HG03097 (cell line): ENCODE data around the gene FGFR3.

Source experiments
- ATAC-seq: cut with Tn5 transposase; IDR thresholded peaks from one replicate; pipeline ENCODE4 v1.9.1; 2021; ENCODE audit not compliant: unreplicated experiment, low FRiP score

FGFR3 gene

DNA sequence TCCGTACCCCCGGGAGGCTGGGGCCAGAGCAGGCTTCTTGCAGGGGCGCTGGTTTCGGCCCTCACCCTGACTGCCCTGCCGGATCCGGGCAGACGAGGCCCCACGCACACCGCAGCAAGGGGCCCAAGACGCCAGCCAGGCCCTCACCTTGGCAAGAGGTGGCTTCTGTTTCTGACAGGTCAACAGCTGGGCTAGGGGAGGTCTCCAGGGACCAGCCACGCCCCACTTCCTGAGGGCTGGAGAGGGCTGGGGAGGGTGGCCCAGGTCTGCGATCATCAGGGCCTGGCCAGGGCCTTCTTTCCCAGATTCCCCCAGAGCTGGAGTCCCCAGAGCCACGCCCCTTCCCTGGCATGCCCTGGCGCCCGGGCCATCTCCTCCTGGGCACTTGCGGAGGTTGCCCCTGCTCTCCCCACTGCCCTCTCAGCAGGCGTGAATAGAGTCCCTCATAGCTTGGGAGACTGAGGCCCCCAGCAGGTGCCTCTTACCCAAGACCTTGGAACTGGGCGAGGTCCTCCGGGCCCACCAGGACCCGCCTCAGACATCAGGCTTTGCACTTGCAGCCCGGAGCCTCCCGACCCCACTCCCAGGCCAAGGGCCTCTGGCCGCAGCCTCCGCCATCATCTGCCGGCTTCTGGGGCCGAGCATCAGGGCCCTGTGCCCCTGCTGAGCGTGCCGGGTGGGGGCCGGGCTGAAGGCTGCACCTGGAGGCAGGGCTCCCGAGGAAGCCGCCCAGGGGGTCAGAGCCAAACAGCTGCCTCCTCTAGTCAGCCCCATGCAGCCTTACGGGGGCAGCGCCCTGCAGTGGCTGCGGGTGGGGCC is 6.3 kb upstream of the FGFR3 start:
- ATAC-seq: no peak

DNA sequence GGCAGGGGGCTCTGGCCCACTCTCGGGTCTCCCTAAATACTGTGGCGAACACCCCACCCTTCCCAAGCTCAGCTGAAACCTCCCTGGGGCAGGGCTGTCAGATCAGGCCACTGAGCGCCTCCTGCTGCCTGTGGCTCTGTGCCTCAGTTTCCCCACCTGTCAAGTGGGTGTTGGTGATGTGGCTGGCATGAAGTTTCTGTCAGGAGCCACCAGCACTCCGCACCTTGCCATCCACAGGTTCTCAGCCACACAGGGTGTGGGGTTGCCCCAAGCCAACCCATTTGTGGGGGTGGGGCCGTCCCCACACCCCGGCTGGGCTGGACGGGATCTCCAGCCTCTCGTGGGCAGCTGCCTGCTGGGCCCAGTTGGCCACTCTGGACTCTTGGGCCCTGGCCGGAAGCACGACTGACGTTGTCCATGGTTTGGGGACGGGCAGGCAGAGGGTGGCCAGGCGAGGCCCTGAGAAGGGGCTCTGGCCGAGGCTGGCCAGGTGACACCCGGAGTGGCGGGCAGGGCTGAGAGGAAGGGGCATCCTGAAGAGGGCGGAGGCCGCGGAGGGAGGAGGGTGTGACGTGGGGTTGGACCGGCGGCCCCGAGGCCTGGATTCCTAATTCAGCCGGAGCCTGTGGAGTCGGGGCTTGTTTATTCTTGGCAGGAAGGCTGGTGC is 5.5 kb upstream of the FGFR3 start:
- ATAC-seq: no peak

DNA sequence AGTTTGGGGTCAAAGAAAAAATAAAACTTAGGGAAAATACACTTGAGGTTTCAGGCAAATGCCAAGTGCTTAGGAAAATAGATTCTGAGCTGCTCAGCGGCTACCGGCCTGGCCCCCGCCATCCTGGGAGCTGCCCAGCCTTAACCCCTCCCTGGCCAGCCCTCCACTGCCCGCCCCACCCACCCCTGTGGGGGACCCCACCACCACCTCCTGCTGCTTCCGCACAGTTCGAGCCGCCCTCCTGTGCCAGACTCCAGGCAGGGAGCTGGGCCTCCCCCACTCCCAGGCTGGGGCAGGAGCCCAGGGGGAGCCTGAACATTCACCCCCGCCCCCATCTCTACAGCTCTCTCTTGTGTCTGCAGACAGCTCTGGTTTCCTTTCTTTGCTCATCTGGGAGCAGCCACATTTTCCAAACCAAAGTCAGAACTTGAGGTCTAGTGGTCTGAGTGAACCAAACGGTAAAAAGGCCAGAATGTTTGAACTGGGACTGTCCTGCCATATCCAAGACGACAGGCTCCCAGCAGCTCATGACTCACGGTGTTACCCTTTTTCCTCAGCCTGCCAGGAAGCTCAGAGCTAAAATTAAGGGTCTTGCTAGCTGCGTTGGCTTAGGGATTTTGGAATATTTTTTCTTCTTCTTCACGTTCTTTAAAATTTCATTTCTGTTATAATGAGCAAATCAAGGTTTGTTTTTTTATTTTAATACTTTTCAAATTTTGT is 4.7 kb upstream of the FGFR3 start:
- ATAC-seq: no peak

DNA sequence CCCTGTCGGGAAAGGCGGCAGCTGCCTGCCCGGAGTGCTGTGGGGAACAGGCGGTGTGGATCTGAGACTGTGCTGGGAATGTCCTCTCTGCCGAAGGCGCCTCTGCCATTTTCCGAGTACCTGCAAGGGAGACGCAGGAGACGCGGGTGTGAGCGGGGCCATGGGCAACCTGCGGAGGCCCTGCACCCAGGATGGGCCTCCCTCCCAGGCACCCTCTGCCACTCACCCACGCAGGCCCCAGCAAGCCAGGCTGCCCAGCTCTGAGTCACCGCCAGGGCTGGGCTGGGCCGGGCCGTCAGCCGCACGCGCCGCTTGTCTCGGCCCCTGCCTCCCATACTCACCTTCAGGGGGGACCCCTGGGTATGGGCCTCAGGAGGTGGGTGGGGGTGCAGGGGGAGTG is 3.5 kb upstream of the FGFR3 start:
- no peak for ATAC-seq

DNA sequence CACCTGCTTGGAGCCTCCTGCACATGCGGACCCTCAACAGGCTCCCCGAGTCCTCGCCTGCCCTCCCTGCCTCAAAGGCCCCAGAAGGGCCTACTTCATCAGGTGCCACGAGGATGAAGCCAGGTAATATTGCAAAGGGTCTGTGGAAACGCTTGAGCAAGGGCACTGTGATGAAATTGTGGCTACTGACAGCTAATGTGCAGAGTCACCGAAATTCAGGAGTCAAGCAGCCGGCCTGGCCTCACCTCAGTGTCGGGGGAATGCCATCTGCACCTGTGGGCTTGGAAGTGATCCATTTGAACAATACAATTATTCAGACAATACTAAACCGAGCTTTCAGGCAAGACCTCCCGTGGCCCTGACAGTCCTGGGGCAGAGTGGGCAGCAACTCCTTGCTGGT is 3.1 kb upstream of the FGFR3 start:
- ATAC-seq: no peak

DNA sequence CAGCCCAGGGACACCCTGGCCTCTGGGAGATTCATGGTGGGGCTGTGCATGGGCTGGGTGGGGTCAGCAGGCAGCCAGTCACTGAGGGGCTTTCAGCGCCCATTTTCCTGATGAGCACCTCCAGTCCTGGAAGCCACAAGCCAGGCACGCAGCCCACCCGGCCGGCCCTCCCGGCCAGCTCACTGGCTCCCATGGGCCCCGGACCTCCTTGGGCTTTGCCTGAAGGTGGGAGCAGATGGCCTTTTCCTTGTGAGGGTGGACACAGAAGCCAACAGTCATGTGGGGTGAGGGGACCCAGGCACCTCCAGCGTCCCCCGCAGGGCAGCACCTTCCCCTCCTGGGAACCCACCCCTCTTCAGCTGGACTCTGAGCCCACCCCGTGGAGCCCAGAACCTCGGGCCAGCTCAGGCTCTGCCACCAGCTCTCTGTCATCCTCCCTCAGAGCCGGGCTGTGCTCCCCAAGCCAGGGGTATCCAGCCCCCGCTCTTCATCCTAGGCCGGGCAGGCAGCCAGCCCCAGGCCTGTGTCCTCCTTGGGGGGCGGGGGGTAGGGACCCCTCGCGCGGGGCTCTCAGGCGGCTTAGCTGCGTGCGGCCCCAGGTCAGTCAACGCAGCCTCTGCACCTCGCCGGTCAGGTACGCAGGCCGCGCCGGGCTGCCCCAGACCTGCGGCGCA is 798 bp upstream of the FGFR3 start:
- ATAC-seq: no peak

DNA sequence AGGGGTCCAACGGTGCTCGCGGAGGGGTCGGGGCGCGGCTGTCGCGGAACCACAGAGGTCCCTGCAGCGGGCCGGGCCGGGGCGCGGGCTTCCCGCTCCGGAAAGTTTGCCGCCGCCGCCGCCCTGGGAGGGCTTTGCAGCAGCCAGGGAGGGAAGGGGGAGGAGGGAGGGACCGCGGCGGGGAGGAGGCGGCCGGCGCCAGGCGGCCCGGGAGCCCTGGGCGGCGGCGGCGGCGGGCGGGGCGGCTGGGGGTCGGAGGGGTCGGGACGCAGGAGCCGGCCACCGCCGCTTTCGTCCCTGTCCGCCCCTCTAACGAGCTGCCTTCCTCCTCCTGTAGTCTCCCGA is 375 bp downstream of the FGFR3 start:
- no peak for ATAC-seq

DNA sequence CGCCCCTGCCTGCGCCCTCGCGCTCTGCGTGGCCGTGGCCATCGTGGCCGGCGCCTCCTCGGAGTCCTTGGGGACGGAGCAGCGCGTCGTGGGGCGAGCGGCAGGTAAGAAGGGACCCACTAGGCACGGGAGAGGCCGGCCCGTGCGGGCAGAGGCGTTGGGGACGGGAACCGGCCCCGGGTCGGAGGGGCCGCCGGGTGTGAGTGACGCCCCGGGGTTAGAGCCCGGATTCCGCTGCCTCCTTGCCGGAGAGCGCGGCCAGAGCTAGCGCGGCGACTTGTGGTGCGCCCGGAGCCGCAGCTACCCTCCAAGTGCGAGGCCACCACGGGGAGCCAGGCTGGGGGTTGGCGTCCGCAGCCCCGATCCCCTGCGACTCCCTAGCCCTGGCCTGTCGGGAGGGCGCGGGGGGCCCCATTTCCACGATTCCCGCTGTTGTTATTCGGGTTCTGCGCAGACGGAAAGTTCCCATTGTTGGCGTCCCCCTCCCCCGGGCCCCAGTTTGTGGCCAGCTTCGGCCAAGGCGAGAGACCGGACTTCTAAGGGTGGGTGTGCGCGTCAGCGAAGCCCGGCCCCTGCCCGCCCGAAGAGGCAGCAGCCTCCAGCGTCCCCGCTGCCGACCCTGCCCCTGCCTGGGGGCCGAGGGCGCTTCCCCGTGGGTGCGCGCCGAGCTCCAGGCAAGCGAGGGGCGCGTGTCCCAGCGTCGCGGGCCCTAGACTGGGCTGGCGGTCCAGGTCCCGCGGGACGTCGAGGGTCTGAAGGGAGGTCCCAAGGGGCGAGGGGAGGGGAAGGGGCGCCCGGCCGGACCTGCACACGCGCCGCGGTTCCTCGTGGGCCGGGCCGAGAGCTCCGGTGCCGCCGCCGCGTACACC is 1.1 kb downstream of the FGFR3 start:
- no peak for ATAC-seq

DNA sequence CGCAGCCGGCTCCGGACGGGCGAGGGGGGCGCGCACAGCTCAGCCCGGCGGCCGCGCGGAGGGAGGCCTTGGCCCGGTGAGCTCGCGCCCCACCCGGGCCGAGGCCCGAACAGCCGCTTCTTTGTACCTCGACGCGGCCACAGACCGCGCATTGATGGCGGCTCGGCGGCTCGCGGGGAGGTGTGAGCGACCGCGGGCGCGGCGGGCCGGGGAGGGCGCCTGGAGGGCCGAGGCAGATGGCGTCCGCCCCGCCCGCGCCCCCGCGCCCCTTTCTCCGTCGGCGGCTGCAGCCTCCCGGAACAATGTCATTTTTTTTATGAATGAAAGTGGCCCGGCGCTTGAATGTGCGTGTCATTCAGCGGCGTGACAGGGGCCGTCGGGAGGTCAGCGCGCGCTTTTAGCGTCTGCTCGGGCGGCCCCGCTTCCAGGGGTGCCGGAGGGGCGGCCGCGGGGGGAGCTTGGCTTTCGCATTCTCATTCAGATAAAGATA is 1.8 kb downstream of the FGFR3 start:
- no peak for ATAC-seq

DNA sequence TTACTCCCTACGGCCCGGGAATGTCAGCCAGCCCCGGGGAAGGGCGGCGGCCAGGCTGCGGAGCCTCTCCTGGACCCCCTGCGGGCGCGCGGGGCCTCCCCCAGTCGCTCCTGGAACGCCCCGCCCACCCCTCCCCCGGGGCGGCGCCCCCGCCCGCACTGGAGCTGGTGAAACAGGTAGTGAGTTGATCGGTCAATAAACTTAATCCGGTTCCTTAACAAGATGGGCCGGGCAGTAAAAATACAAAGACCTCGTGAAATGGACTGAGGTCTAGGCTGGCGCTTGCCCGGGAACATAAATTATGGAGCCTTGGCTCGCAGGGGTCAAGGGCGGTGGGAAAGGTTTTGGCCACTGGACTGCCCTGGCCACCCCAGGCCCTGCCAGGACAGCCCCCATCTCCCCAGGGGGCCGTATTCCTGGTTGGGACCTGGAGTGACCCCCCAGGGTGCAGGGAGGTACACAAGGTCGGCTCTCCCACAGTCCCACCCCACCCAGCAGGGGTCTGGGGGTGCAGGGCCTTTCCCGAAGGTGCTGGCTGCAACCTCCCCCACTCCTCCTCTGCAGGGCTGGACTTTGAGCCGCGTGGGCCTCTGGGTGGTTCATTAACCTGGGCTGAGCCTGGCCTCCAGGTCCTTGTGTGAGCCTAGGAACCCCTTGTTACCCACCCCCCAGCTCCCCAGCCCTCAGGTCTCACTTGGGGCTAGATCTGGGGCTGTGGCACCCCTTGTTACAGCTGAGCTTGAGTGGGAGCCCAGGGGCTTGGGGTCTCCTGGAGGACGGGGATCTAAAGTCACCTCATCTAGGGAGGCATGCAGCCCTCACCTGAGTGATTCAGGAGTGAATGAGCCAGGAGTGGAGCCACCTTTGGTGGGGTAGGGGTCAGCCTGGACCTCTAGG is 2.5 kb downstream of the FGFR3 start:
- no peak for ATAC-seq

DNA sequence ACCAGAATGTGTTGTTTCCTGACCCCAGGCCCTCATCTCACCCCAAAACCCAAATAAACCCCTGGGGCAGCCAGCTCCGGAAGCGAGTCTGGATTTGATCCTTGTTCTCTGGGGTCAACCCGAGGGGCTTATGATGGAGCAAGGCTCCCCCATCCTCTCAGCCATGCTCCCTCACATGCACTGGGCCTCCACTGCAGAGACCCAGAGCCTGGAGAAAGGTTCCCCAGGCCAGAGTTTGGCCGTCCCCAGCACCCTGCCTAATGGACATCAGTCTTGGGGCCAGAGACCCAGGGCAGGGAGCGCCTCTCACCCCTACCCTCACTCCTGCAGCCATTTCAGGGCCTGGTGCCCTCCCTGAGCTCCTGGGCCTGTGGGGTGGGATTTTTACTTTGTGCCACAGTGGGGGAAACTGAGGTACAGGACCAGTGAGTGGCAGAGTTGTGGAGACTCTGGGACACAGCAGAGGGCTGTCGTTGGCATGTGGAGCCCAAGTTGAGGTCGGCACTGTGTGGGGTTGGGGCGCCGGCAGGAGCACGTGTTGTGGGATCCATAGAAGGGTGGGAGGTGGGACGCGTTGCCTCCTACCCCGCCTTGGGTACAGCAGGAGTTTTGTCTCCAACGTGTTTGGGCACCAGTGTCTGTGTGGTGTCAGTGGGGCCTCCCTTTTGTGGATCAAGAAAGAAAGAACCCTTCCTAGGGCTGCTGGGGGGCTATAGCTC is 3.6 kb downstream of the FGFR3 start:
- ATAC-seq: no peak

DNA sequence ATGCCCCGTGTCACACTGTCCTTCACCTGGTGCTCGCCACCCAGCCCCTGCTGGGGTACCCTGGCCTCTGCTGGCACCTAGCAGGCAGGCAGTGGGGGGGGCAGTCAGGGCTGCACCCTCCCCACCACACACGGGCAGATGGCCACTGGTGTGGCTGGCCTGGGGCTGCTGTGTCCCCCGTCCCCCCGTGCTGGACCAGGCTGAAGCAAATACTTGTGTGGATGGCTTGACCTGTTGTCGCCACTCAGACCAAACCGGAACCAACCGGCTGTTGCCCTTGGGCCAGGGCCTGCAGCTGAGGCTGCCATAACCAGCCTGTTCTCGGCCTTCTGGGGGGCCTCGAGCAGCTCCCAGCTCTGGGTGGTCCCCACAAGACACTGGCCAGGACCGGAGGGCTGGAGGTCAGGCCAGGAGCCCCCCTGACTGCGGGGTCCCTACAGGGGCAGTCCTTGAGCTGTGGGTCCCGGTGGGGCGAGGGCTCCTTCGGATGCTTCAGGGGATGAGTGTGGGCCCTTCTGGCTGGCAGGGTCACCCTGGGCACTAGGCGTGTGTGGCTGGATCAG is 4.3 kb downstream of the FGFR3 start:
- ATAC-seq: no peak

DNA sequence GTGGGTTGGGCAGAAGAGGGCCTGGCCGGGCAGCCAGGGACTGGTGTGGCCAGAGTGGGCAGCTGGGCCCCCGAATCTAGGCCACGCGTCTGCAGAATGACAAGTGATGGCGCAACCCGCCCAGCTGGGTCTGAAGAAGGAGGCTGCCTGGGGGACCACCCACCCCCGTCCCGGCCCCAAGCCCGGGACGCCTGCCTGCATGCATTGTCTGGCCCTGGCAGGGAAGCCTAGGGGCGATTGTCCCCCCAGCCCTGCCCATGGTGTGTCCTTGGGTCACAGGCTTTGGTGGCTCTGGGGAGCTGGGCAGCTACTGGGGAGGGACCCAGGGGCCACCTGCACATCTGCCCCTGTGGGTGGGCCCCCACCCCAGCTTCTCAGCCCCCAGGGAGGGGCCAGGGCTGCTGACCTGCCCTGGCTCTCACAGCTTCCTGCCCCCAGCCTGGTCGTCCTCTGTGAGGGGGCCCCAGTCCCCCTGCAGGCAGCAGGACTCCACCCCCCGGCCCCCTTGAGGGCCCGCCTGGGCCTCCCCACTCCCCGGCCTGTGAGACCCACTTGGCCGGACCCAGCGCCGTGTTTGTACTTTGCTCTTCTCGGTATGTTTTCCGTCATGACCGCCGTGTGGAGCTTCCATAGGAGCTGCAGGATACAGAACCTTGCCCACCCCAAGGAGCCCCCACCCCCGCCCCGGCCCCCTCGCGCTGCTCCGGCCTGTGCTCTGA is 4.9 kb downstream of the FGFR3 start:
- ATAC-seq: no peak

DNA sequence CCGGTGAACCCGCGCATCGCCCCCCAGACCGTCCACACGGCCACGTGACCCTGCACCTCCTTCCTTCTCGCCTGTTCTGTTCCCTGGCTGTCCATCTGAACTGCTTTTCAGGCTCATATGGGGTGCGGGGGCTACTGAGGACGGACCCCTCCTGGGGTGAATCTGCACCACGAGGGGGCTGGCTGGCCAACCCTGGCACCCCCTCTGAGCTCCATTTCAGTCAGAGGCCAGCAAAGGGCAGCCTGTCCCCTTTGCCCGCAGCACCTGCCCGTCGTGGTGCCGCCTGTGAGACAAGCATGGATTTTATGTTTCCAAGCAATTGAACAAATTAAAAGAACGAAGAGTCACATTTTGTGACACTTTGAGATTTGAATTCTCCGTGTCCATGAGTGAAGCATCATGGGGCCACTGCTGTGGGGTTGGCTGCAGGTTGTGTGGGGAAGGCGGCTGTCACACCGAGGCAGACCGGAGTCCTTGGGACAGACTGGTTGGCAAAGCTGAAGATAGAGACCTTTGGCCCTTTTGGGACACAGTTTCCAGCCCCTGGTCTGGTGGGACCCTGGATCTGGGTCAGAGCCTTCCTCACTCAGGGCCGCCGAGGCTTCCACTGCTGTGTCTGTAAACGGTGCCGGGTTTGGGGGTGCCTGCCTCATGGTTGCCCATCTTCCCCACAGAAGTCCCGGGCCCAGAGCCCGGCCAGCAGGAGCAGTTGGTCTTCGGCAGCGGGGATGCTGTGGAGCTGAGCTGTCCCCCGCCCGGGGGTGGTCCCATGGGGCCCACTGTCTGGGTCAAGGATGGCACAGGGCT is 5.7 kb downstream of the FGFR3 start:
- ATAC-seq: no peak

DNA sequence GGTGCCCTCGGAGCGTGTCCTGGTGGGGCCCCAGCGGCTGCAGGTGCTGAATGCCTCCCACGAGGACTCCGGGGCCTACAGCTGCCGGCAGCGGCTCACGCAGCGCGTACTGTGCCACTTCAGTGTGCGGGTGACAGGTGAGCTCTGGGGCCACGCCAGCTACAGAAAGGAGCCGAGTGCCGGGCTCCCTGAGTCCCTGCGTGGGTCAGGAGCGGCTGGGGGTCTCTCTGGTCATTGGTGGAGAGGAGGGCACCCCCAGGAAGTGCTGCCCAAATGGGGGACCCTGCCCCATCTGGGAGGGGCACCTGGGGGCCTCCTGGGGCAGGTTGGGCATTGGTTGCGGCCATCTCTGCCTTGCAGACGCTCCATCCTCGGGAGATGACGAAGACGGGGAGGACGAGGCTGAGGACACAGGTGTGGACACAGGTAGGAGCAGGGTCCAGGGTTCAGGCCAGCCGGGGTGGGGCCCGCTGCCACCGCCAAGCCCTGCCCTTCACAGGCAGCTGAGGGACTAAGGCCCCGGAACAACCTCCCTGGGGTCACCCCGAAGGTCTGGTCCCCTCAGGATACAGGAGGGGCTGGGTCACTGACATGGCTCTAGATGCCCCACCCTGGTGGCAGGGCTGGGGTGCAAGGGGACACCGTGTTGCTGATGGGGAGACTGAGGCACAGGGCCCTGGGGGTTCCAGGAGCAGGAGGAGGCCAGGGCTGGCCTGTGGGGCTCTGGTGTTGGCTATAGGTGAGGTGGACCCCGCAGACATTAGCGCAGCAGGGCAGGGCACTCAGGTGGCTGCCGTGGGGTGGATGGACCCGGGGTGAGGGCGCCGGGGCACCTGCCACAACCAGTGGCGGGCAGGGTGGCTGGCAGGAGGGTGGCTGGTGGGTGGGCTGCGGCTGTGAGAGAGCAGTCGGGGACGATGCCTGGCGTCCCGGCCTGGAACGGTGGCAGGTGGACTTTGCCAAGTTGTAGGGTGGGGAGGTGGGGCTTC is 6.6 kb downstream of the FGFR3 start:
- no peak for ATAC-seq

DNA sequence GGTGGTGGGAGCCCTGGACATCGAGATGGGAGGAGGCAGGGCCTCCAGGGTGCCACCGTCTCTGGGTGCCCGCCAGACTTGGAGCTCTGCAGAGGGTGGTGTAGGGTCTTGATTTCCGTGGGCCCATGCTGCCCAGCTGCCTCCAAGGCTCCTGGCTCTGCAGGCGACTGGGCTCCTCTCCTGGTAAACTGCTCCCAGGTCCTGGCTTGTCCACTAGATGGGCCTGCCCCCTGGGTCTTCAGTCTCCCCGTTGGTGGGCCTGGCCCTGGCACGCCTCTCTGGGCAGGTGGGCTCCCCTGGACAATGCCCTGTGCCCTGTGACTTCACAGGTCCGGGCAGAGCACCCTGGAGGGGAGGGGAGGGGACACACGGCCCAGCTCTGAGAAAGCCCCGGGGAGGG is 7.7 kb downstream of the FGFR3 start:
- no peak for ATAC-seq
